IMR-90 (cell line): ENCODE results near the gene GRN. TPM values are rescaled to one million over a fixed set of nuclear protein-coding genes. Genes with fewer than 3 reads are reported as not detected.

ENCODE experiments used
- ATAC-seq: fragments of 200-7000 bp; cut with Tn5 transposase; 2 replicates; pipeline ENCODE4 v1.9.1; 2020; ENCODE audit warnings: low read depth, mild to moderate bottlenecking, moderate library complexity
- BruUV-seq: library from RNA; stranded (reverse); fragments of 400-500 nt; replicated peaks from 2 replicates; lab custom pipeline; 2021; lab: Mats Ljungman, UMichigan
- CTCF ChIA-PET: fragments of 300-600 bp; formaldehyde crosslinking; extraction: SDS; loops from one replicate; lab custom pipeline; 2021; ENCODE audit warnings: antibody characterized with exemption; lab: Yijun Ruan, JAX
- POLR2A ChIA-PET: fragments of 300-600 bp; sonication (Branson Sonifier 250); formaldehyde crosslinking; loops from one replicate; lab custom pipeline; 2022; ENCODE audit warnings: antibody characterized with exemption; ENCODE audit not compliant: unreplicated experiment; lab: Charles Lee
- DNase-seq: peaks from one replicate; pipeline ENCODE4 v3.0.0; 2013
- H2AFZ ChIP-seq: replicated peaks from 2 replicates; pipeline ENCODE3; 2013; ENCODE audit warnings: low read length, mild to moderate bottlenecking; ENCODE audit not compliant: poor library complexity
- H2AK5ac ChIP-seq: 2 replicates; pipeline ENCODE4 v1.6.1; 2013; ENCODE audit warnings: low read depth, low read length, inconsistent platforms
- H2AK9ac ChIP-seq: replicated peaks from 2 replicates; pipeline ENCODE3; 2013; ENCODE audit warnings: mild to moderate bottlenecking, low read depth, low read length, moderate library complexity; ENCODE audit not compliant: poor library complexity
- H2BK120ac ChIP-seq: 2 replicates; pipeline ENCODE4 v1.6.1; 2013; ENCODE audit warnings: low read depth, low read length, inconsistent platforms
- H2BK15ac ChIP-seq: 3 replicates; pipeline ENCODE4 v1.6.1; 2013; ENCODE audit warnings: low read depth, low read length, inconsistent platforms
- H2BK20ac ChIP-seq: 2 replicates; pipeline ENCODE4 v1.6.1; 2013; ENCODE audit warnings: low read depth, mild to moderate bottlenecking, inconsistent platforms, low read length, moderate library complexity
- H2BK5ac ChIP-seq: 2 replicates; pipeline ENCODE4 v1.6.1; 2013; ENCODE audit warnings: mild to moderate bottlenecking, low read depth, low read length, inconsistent platforms; ENCODE audit not compliant: poor library complexity, severe bottlenecking
- H3K14ac ChIP-seq: replicated peaks from 2 replicates; pipeline ENCODE4 v1.6.1; 2013; ENCODE audit warnings: low read depth, low read length, inconsistent platforms
- H3K18ac ChIP-seq: 2 replicates; pipeline ENCODE4 v1.6.1; 2013; ENCODE audit warnings: low read depth, low read length, control low read depth
- H3K23ac ChIP-seq: 2 replicates; pipeline ENCODE4 v1.6.1; 2013; ENCODE audit warnings: low read depth, low read length, inconsistent platforms
- H3K27ac ChIP-seq: 2 replicates; pipeline ENCODE4 v1.5.1; 2013; ENCODE audit warnings: mild to moderate bottlenecking, control low read depth, low read length; ENCODE audit not compliant: insufficient read depth
- H3K27me3 ChIP-seq: 2 replicates; pipeline ENCODE4 v1.6.1; 2013; ENCODE audit warnings: low read length; ENCODE audit not compliant: control insufficient read depth, insufficient read depth
- H3K36me3 ChIP-seq: 2 replicates; pipeline ENCODE4 v1.6.1; 2013; ENCODE audit warnings: low read length, mixed read lengths; ENCODE audit not compliant: control insufficient read depth, insufficient read depth
- H3K4ac ChIP-seq: 2 replicates; pipeline ENCODE4 v1.6.1; 2013; ENCODE audit warnings: low read depth, low read length, inconsistent platforms
- H3K4me1 ChIP-seq: 2 replicates; pipeline ENCODE4 v1.6.1; 2013; ENCODE audit warnings: low read length, mixed read lengths; ENCODE audit not compliant: control insufficient read depth, insufficient read depth
- H3K4me2 ChIP-seq: 2 replicates; pipeline ENCODE4 v1.6.1; 2013; ENCODE audit warnings: low read depth, mild to moderate bottlenecking, control low read depth, low read length, moderate library complexity
- H3K4me3 ChIP-seq: 2 replicates; pipeline ENCODE4 v1.5.1; 2013; ENCODE audit warnings: low read depth, mild to moderate bottlenecking, control low read depth, low read length, moderate library complexity; ENCODE audit not compliant: insufficient read depth
- H3K56ac ChIP-seq: 2 replicates; pipeline ENCODE4 v1.6.1; 2013; ENCODE audit warnings: low read length, inconsistent platforms; ENCODE audit not compliant: insufficient read depth; ENCODE audit errors: extremely low read depth
- H3K79me1 ChIP-seq, 2 experiments: 2 replicates each; pipeline ENCODE4 v1.6.1; 2013; ENCODE audit warnings: low read length in 2 of 2, inconsistent platforms in 1 of 2, low read depth in 1 of 2
- H3K9ac ChIP-seq: 2 replicates; pipeline ENCODE4 v1.6.1; 2013; ENCODE audit warnings: low read depth, low read length, control low read depth
- H3K9me1 ChIP-seq: 2 replicates; pipeline ENCODE4 v1.6.1; 2013; ENCODE audit warnings: low read length, inconsistent platforms; ENCODE audit not compliant: insufficient read depth
- H3K9me3 ChIP-seq: 2 replicates; pipeline ENCODE4 v1.6.1; 2013; ENCODE audit warnings: low read length; ENCODE audit not compliant: control insufficient read depth, insufficient read depth
- H4K20me1 ChIP-seq: 2 replicates; pipeline ENCODE4 v1.6.1; 2013; ENCODE audit warnings: low read length, inconsistent platforms; ENCODE audit not compliant: insufficient read depth
- H4K5ac ChIP-seq: 2 replicates; pipeline ENCODE4 v1.6.1; 2013; ENCODE audit warnings: mild to moderate bottlenecking, low read depth, low read length, control low read depth
- H4K8ac ChIP-seq, 2 experiments: 2 replicates each; pipeline ENCODE4 v1.6.1; 2013; ENCODE audit warnings: low read depth in 2 of 2, low read length in 2 of 2, control low read depth in 1 of 2, inconsistent platforms in 1 of 2
- H4K91ac ChIP-seq: 2 replicates; pipeline ENCODE4 v1.6.1; 2013; ENCODE audit warnings: low read depth, low read length, inconsistent platforms; ENCODE audit not compliant: insufficient read depth
- MAFK ChIP-seq: IDR thresholded peaks from 2 replicates; pipeline ENCODE4 v1.6.1; 2012; ENCODE audit warnings: low read depth, low read length, improper control_type of control experiment
- MAZ ChIP-seq: IDR thresholded peaks from 2 replicates; pipeline ENCODE4 v1.6.1; 2012; ENCODE audit warnings: low read depth, mild to moderate bottlenecking, low read length, improper control_type of control experiment, moderate library complexity, borderline replicate concordance
- MXI1 ChIP-seq: IDR thresholded peaks from 2 replicates; pipeline ENCODE4 v1.6.1; 2012; ENCODE audit warnings: low read depth, mild to moderate bottlenecking, low read length, moderate library complexity, borderline replicate concordance
- NFE2L2 ChIP-seq: fragments of 150-350 bp; IDR thresholded peaks from 2 replicates; pipeline ENCODE4 v1.6.1; 2016; ENCODE audit warnings: low read depth, mild to moderate bottlenecking, low read length
- RCOR1 ChIP-seq: IDR thresholded peaks from 2 replicates; pipeline ENCODE4 v1.6.1; 2012; ENCODE audit warnings: mild to moderate bottlenecking, low read length, improper control_type of control experiment; ENCODE audit not compliant: insufficient replicate concordance
- RFX5 ChIP-seq: IDR thresholded peaks from 2 replicates; pipeline ENCODE4 v1.8.0; 2012; ENCODE audit warnings: low read depth, mild to moderate bottlenecking, low read length, moderate library complexity
- WGBS, 2 experiments: methylation state at CpG; one replicate each; pipeline versions ENCODE4 v1.1.5 to v1.1.7; 2013; ENCODE audit warnings: missing lambda C conversion rate in 2 of 2; ENCODE audit not compliant: insufficient read length in 1 of 2; ENCODE audit errors: extremely low coverage in 2 of 2; 5-methylcytosine and 5-hydroxymethylcytosine counted together
- dilution Hi-C: fragments of 300-500 bp; cut with HindIII; formaldehyde crosslinking; loops from one replicate; pipeline ENCODE4 v1.14.3; 2018; ENCODE audit warnings: low sequenced_read_pairs; ENCODE audit not compliant: unreplicated experiment
- in situ Hi-C: fragments of 300-500 bp; cut with MboI; formaldehyde crosslinking; loops from 3 replicates; pipeline ENCODE4 v1.14.3; 2019; ENCODE audit warnings: low sequenced_read_pairs, inconsistent platforms, mixed read lengths
- intact Hi-C: fragments of 100-400 bp; cut with micrococcal nuclease; formaldehyde crosslinking; loops from 2 replicates; pipeline ENCODE4 v1.10.0; 2022
- polyA plus RNA-seq, 3 experiments: library from polyadenylated mRNA; depleted of rRNA; stranded (reverse); fragments of >200 nt; gene quantifications; 2 replicates each; pipeline ENCODE4 v1.2.3, GENCODE V29; 2012; ENCODE audit warnings: low replicate concordance in 1 of 3
- total RNA-seq: library from RNA; depleted of rRNA; stranded (reverse); fragments of >200 nt; gene quantifications from 2 replicates; pipeline ENCODE4 v1.2.3, GENCODE V29; 2012
- TF ChIP-seq, protein P1 (sequence below): conservative IDR thresholded peaks from 2 replicates; pipeline ENCODE4 v1.5.1; 2012; ENCODE audit warnings: mild to moderate bottlenecking, low read depth, low read length, improper control_type of control experiment
- TF ChIP-seq, protein P2 (sequence below): fragments of 150-350 bp; IDR thresholded peaks from 2 replicates; pipeline ENCODE4 v1.6.1; 2017; ENCODE audit warnings: mild to moderate bottlenecking, antibody characterized with exemption, low read length, low read depth

Gene GRN
- total and polyA plus RNA-seq, 2 of the 4 experiments (the other 2 are of a cell fraction), result 38.9 to 494 TPM

DNA sequence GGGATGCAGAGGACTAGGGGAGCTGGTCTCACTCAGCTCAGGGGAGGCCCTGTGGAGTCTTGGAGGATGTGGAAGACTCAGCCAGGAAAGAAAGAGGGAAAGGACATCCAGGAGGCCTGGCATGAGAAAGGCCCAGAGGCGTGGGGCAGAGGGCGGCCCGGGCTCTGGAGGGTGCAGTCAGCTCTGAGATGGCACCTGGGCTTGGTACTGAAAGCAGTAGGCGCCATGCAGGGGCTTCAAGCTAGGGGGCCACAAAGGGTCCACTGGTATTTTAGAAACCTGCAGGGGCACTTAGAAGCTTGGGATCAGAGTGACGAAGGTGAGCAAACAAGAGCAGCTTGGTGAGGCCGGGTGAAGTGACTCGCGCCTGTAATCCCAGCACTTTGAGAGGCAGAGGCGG lies 13.0 kb downstream of the GRN start:
- TF ChIP-seq, protein P1, sequence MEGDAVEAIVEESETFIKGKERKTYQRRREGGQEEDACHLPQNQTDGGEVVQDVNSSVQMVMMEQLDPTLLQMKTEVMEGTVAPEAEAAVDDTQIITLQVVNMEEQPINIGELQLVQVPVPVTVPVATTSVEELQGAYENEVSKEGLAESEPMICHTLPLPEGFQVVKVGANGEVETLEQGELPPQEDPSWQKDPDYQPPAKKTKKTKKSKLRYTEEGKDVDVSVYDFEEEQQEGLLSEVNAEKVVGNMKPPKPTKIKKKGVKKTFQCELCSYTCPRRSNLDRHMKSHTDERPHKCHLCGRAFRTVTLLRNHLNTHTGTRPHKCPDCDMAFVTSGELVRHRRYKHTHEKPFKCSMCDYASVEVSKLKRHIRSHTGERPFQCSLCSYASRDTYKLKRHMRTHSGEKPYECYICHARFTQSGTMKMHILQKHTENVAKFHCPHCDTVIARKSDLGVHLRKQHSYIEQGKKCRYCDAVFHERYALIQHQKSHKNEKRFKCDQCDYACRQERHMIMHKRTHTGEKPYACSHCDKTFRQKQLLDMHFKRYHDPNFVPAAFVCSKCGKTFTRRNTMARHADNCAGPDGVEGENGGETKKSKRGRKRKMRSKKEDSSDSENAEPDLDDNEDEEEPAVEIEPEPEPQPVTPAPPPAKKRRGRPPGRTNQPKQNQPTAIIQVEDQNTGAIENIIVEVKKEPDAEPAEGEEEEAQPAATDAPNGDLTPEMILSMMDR, result no peak
- TF ChIP-seq, protein P2, sequence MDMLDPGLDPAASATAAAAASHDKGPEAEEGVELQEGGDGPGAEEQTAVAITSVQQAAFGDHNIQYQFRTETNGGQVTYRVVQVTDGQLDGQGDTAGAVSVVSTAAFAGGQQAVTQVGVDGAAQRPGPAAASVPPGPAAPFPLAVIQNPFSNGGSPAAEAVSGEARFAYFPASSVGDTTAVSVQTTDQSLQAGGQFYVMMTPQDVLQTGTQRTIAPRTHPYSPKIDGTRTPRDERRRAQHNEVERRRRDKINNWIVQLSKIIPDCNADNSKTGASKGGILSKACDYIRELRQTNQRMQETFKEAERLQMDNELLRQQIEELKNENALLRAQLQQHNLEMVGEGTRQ, result no peak
- TF ChIP-seq NFE2L2 (no peak), RFX5 (no peak), MXI1 (no peak), MAFK (no peak), MAZ (no peak), RCOR1 (no peak)
- Histone ChIP-seq H2AFZ (no peak overlapping the region), H4K91ac (no peak overlapping the region), H3K18ac (no peak overlapping the region), H2BK15ac (no peak overlapping the region), H3K4me3 (no peak overlapping the region), H4K20me1 (peaks cover 11% of the 10 kb centered on the region), H3K27me3 (no peaks in the 10 kb centered on the region), H3K9ac (no peak overlapping the region), H3K4me1 (peaks cover 15% of the 10 kb centered on the region), H3K79me1 (peaks cover 4 to 24% of the 10 kb centered on the region in 2 experiments; a peak in 2 of 4 replicates), H3K4me2 (no peak overlapping the region), H3K23ac (no peak overlapping the region), H3K14ac (no peak overlapping the region), H2BK5ac (no peak overlapping the region), H4K5ac (no peak overlapping the region), H2AK5ac (no peak overlapping the region), H3K27ac (no peak overlapping the region), H3K9me1 (peaks cover 8% of the 10 kb centered on the region; the same call in 1 of the 2 replicates), H2BK20ac (no peak overlapping the region), H4K8ac (no peak overlapping the region), H3K4ac (no peak overlapping the region), H2AK9ac (no peak overlapping the region), H3K36me3 (peaks cover 17% of the 10 kb centered on the region; the same call in 1 of the 2 replicates), H2BK120ac (no peak overlapping the region), H3K9me3 (no peaks in the 10 kb centered on the region), H3K56ac (no peak overlapping the region)
- ATAC-seq, result no peak
- no TSS peak for BruUV-seq
- DNase-seq, result no peak
- CTCF ChIA-PET, result no interaction called here
- 86% methylated on average over 4 of the region's 9 CpGs; no CpG with 5 or more reads in 1 of the 2 experiments for WGBS, 2 experiments
- POLR2A ChIA-PET, result no interaction called here
- intact Hi-C loops, result no loop called here
- in situ Hi-C loops, result no loop called here
- dilution Hi-C loops, result no loop called here
